Body of pancreas (tissue), 4 donors: ENCODE data around the gene KIDINS220. TPM values are rescaled to one million over a fixed set of nuclear protein-coding genes. Genes with fewer than 3 reads are reported as not detected.

Experiments used
- ATAC-seq: fragments of 150-250 bp; one replicate; pipeline ENCODE4 v1.9.1; 2016
- DNase-seq, 4 donors: peaks; one replicate each; pipeline ENCODE4 v3.0.0-alpha.2; 2019
- H3K27ac ChIP-seq, 4 donors: fragments of 200-600 bp; sonication (generic); 1 replicate in 3 of 4; 2 replicates in 1 of 4; pipeline versions ENCODE4 v1.5.1 to v1.6.1; 2016 to 2019; ENCODE audit warnings: mild to moderate bottlenecking in 1 of 4, mixed read lengths in 1 of 4, moderate library complexity in 1 of 4
- H3K27me3 ChIP-seq, 2 donors: fragments of 200-600 bp; sonication (generic); one replicate each; pipeline ENCODE4 v1.6.0; 2016; ENCODE audit warnings: mild to moderate bottlenecking in 1 of 2
- H3K36me3 ChIP-seq, 2 donors: fragments of 200-600 bp; sonication (generic); replicated peaks in 1 of 2; 2 replicates each; pipeline ENCODE4 v1.5.1; 2016; ENCODE audit warnings: low read depth in 2 of 2; ENCODE audit not compliant: insufficient read depth in 1 of 2
- H3K4me1 ChIP-seq: fragments of 200-600 bp; sonication (generic); one replicate; pipeline ENCODE4 v1.6.0; 2016
- H3K4me3 ChIP-seq, 2 donors: fragments of 200-600 bp; sonication (generic); 1 replicate in 1 of 2; 2 replicates in 1 of 2; pipeline ENCODE4 v1.5.1; 2016 to 2019
- H3K9me3 ChIP-seq, 3 donors: fragments of 200-600 bp; sonication (generic); 1 replicate in 2 of 3; 2 replicates in 1 of 3; pipeline ENCODE4 v1.5.1; 2016
- POLR2A ChIP-seq, 3 donors: fragments of 450-650 bp; IDR thresholded peaks; one replicate each; pipeline ENCODE4 v1.6.1; 2016; ENCODE audit warnings: antibody characterized with exemption in 3 of 3, mild to moderate bottlenecking in 2 of 3
- WGBS, 2 donors: methylation state at CpG; one replicate each; pipeline ENCODE4 v1.1.5; 2017; 5-methylcytosine and 5-hydroxymethylcytosine counted together
- intact Hi-C: fragments of 100-400 bp; cut with DNase I; formaldehyde crosslinking; loops from one replicate; pipeline ENCODE4 v1.15.1; 2023
- total RNA-seq, 2 donors: library from RNA; depleted of rRNA; stranded (reverse); fragments of >200 nt; gene quantifications; one replicate each; pipeline ENCODE4 v1.1.0, GENCODE V29; 2016
- TF ChIP-seq, protein P1 (sequence below), 7 experiments: fragments of 450-650 bp in 4 of 7; fragments of 200-600 bp in 3 of 7; sonication (generic) in 3 of 7; IDR thresholded peaks; one replicate each; pipeline ENCODE4 v1.5.1; 2016 to 2019; ENCODE audit warnings: antibody characterized with exemption in 7 of 7

Gene KIDINS220
- total RNA-seq, 2 donors from 2014 or later, result 43.6 to 45.2 TPM

DNA sequence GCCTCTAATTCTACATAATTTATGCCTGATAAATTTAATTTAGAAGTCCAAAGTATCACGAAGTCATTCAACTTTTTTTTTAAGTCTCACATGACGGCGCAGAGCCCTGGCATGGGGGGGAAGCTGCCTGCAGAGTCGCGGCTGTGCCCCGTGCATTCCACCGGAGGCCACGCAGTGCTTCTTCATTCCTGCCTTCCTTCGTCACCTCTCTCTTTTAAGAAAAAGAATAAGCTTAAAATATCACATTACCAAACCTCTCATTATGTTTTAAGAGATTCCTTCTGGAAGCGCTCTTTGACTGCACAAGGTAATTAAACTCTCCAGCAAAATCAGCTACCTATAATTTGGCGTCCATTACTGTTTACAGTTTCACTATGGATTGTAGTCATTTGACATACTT lies 20.3 kb upstream of the KIDINS220 start:
- Histone ChIP-seq H3K27me3 (no peaks in the 10 kb centered on the region), H3K27ac (no peak overlapping the region), H3K9me3 (no peaks in the 10 kb centered on the region), H3K36me3 (no peaks in the 10 kb centered on the region), H3K4me1 (no peaks in the 10 kb centered on the region), H3K4me3 (no peak overlapping the region)
- DNase-seq, result no peak
- no peak for TF ChIP-seq POLR2A (IDR thresholded peaks at IDR 0.05)
- TF ChIP-seq, protein P1, sequence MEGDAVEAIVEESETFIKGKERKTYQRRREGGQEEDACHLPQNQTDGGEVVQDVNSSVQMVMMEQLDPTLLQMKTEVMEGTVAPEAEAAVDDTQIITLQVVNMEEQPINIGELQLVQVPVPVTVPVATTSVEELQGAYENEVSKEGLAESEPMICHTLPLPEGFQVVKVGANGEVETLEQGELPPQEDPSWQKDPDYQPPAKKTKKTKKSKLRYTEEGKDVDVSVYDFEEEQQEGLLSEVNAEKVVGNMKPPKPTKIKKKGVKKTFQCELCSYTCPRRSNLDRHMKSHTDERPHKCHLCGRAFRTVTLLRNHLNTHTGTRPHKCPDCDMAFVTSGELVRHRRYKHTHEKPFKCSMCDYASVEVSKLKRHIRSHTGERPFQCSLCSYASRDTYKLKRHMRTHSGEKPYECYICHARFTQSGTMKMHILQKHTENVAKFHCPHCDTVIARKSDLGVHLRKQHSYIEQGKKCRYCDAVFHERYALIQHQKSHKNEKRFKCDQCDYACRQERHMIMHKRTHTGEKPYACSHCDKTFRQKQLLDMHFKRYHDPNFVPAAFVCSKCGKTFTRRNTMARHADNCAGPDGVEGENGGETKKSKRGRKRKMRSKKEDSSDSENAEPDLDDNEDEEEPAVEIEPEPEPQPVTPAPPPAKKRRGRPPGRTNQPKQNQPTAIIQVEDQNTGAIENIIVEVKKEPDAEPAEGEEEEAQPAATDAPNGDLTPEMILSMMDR (IDR thresholded peaks at IDR 0.05), result no peak
- 88 to 90% methylated on average over 11 of the region's 11 CpGs for WGBS, 2 donors
- no peak for ATAC-seq
- intact Hi-C loops, result no loop called here

DNA sequence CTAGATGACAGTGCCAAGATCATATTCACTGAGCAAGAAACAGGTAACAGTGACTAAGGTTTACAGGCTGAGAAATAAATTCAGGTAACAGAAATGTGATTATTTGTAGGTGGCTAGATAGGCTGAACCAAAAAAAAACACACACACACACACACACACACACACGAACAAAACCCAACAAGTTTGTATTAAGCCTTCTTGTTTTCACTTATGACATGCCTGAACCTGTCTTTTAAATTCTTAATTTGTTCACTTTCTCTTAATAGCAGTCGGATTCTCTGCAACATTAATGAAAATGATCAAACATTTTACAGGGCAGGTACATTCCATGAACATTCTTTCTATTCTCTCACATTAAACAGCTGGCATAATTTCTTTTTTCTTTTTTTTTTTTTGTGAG lies 18.8 kb upstream of the KIDINS220 start:
- TF ChIP-seq, protein P1 (IDR thresholded peaks at IDR 0.05), result no peak
- TF ChIP-seq POLR2A (IDR thresholded peaks at IDR 0.05), result no peak
- no peak overlapping the region for H3K27ac ChIP-seq
- H3K4me3 ChIP-seq, result no peak overlapping the region
- no peaks in the 10 kb centered on the region for H3K4me1 ChIP-seq
- H3K36me3 ChIP-seq, result no peaks in the 10 kb centered on the region
- no peak for ATAC-seq
- no peaks in the 10 kb centered on the region for H3K27me3 ChIP-seq
- WGBS, 2 donors, result 74 to 75% methylated on average over 2 of the region's 2 CpGs
- DNase-seq, result no peak
- intact Hi-C loops, result no loop called here
- H3K9me3 ChIP-seq, result no peaks in the 10 kb centered on the region

DNA sequence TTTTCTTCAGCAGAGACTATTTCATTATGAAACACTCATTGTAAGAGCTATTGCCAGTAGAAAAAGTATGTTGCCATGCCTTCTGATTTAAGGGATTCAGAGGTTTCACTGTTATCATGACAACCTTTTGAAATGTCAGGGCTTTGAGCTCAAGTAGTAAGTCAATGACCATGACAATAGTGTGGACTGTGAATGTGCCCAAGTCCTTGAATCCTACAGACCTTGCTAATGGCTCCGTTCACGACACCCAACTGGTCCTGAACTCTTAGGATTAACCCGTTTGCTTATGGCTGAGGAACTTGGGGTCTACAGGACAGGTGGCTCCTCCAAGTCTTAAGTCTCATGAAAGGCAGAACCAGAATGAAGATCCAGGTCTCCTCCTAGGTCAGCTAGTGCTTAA lies 17.6 kb upstream of the KIDINS220 start:
- H3K4me1 ChIP-seq, result no peaks in the 10 kb centered on the region
- ATAC-seq, result no peak
- no peaks in the 10 kb centered on the region for H3K36me3 ChIP-seq
- no peak for DNase-seq
- no peak overlapping the region for H3K4me3 ChIP-seq
- H3K9me3 ChIP-seq, result no peaks in the 10 kb centered on the region
- intact Hi-C loops, result no loop called here
- no peak overlapping the region for H3K27ac ChIP-seq
- WGBS, 2 donors, result 79 to 93% methylated on average over 3 of the region's 3 CpGs
- TF ChIP-seq, protein P1 (IDR thresholded peaks at IDR 0.05), result no peak
- no peak for TF ChIP-seq POLR2A (IDR thresholded peaks at IDR 0.05)
- H3K27me3 ChIP-seq, result no peaks in the 10 kb centered on the region

DNA sequence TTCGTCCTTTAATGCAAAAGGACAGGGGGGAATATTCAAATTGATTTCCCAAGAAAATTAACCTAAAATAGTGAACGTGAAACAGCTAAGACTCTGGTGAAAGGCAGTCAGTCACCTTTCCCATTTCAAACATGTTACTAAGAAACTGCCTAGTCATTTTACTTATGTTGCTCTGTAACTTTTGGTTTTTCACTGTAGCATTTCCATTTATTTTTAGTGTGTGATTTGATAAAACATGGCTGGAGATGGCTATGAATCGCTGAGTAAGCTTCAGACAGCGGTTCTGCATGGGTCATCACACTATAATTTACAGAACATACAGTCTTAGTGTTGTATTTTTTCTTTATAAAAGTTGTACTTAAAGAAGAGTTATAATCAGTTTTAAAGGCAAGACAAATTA lies 16.0 kb upstream of the KIDINS220 start:
- WGBS, 2 donors, result 84 to 85% methylated on average over 4 of the region's 4 CpGs

More for the DNA sequence above, 16.0 kb upstream of the KIDINS220 start:
- intact Hi-C loops, result no loop called here
- Histone ChIP-seq H3K27me3 (no peaks in the 10 kb centered on the region), H3K4me1 (no peaks in the 10 kb centered on the region), H3K9me3 (no peaks in the 10 kb centered on the region), H3K36me3 (no peaks in the 10 kb centered on the region), H3K4me3 (no peak overlapping the region), H3K27ac (no peak overlapping the region)
- TF ChIP-seq POLR2A (IDR thresholded peaks at IDR 0.05), result no peak
- TF ChIP-seq, protein P1 (IDR thresholded peaks at IDR 0.05), result no peak
- DNase-seq (no peak), ATAC-seq (no peak)
